NCI-H446 treated with DMSO at 0.1 percent for 48 hours (cell line): ENCODE data around the gene NANP.

Source experiments
- DNase-seq: peaks from one replicate; lab custom pipeline; 2025; lab: John Stamatoyannopoulos, UW

The NANP gene

DNA sequence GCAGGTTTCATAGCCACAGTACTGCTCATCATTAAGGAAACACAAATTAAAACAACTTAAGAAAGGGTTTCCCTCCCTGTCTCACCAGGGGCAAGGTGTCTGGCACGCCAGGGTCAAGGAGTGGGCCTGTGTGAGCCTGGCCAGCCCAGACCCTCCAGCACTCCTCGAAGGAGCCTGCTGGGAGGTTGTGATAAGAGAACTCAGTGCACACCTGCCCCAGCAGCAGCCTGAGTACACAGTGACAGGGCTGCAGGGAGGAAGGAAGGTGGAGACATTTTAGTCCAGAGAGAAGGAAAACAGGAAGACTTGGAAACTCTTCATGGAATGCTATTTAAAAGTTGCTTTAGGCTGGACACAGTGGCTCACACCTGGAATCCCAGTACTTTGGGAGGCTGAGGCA is 52.6 kb downstream of the NANP start:
- no peak for DNase-seq

DNA sequence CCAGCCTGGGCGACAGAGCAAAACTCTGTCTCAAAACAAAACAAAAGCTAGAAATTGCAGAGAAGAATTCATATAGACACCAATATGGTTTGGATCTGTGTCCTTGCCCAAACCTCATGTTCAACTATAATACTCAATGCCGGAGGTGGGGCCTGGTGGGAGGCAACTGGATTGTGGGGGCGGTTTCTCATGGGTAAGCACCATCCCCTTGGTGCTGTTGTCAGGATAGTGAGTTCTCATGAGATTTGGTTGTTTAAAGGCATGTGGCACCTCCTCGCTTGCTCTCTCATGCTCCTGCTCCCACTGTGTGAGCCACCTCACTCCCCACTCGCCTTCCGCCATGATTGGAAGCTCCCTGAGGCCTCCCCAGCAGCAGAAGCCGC is 53.7 kb downstream of the NANP start:
- DNase-seq = no peak

DNA sequence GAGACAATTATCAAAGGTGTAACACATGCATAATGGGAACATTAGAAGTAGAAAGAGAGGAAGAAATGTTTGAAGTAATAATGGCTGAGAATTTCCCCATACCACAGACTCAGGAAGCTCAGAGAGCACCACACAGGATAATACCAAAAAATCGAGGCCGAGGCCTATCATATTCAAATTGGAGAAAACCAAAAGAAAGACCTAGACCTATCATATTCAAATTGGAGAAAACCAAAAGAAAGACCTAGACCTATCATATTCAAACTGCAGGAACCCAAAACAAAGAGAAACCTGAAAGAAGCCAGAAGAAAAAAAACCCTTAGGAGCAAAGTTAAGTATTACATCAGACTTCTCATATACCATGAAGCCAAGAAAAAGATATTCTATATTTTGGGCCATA is 56.5 kb downstream of the NANP start:
- DNase-seq = no peak

DNA sequence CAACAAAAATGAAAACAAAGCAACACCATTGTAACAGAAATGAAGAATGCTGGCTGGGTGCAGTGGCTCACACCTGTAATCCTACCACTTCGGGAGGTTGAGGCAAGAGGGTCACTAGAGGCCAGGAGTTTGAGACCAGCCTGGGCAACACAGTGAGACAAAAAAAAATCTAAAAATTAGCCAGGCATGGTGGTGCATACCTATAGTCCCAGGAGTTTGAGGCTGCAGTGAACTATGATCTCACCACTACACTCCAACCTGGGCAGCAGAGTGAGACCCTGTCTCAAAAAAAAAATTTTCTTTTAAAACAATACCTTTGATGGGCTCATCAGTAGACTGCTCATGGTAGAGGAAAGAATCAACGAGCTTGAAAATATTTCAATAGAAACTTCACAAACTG is 57.0 kb downstream of the NANP start:
- no peak for DNase-seq

DNA sequence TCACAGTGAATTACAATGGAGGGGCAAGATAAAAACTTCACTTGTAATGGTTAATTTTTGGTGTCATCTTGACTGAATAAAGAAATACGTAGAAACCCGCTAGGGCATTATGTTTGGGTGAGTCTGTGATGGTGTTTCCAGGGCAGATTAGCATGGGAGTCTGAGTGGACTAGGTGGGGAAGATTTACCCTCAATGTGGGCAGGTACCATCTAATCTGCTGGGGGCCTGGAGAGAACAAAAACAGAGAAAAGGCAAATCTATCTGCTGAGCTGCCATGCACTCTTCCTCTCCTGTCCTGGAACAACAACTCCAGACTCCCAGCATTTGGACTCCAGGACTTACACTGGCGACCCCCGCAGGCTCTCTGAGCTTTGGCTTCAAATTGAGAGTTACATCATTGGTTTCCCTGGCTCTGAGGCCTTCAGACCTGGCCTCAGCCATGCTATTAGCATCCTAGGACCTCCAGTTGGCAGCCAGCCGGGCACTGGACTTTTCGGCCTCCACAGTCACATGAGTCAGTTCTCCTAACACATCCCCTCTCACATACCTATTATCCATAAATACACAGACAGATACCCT is 58.1 kb downstream of the NANP start:
- DNase-seq = no peak

DNA sequence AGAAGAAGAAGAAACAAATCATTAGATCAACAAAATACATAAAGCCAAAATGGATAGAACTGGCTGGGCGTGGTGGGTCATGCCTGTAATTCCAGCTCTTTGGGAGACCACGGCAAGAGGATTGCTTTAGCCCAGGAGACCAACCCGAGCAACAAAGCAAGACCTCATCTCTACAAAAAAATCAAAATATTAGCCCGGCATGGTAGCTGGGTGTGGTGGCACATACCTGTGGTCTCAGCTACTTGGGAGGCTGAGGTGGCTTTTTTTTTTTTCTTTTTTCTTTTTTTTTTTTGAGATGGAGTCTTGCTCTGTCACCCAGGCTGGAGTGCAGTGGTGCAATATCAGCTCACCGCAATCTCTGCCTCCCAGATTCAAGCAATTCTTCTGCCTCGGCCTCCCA is 59.9 kb downstream of the NANP start:
- no peak for DNase-seq

DNA sequence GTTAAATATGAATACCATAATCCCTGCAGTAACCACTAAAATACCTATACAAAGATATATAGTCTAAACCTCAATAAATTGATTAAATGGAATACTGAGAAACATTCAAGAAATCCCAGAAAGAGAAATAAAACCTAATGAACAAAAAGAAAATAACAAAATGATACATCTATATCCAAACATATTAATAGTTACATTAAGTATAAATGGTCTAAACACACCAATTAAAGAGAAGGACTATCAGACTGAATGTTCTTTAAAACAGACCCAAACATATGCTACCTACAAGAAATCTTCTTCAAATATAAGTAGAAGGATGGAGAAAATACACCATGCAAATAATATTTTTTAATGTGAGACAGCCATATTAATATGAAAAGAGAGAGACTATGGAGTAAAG is 60.5 kb downstream of the NANP start:
- no peak for DNase-seq
